ENCODE results near the gene SEMA5A. TPM values are rescaled to one million over a fixed set of nuclear protein-coding genes. Genes with fewer than 3 reads are reported as not detected.

The SEMA5A gene
- total RNA-seq, 6 experiments from 2014 or later, result 3.1 to 12.6 (median 5.7) TPM

GRCh38 chr5:9157020-9157419 is 388.9 kb downstream of the SEMA5A start:
- Histone ChIP-seq H3K27me3 (no peaks in the 10 kb centered on the region), H3K4me3 (no peak overlapping the region), H3K36me3 (peaks cover 0 to 2% (median 0%) of the 10 kb centered on the region in 4 donors), H3K4me1 (no peaks in the 10 kb centered on the region), H3K27ac (no peak overlapping the region), H3K9me3 (no peaks in the 10 kb centered on the region)
- intact Hi-C loops (cut with DNase I), result no loop called here
- ATAC-seq (no peak), DNase-seq (no peak)
- TF ChIP-seq CTCF (IDR thresholded peaks at IDR 0.05) (no peak), POLR2A (IDR thresholded peaks at IDR 0.05) (no peak)
- WGBS (ENCODE audit: insufficient coverage, low coverage, low lambda C conversion rate, missing lambda C conversion rate), result 76% methylated on average over 3 of the region's 5 CpGs

GRCh38 chr5:9156282-9156681 is 389.6 kb downstream of the SEMA5A start:
- Histone ChIP-seq H3K36me3 (peaks cover 0 to 2% (median 0%) of the 10 kb centered on the region in 4 donors), H3K27ac (no peak overlapping the region), H3K9me3 (no peaks in the 10 kb centered on the region), H3K4me3 (no peak overlapping the region), H3K4me1 (no peaks in the 10 kb centered on the region), H3K27me3 (no peaks in the 10 kb centered on the region)
- 83% methylated on average over 2 of the region's 2 CpGs for WGBS (ENCODE audit: insufficient coverage, low coverage, low lambda C conversion rate, missing lambda C conversion rate)
- intact Hi-C loops (cut with DNase I), result no loop called here
- ATAC-seq (peak in 3 of 4 donors; percentile 54 to 59 (median 58)), DNase-seq (no peak)
- peak in 3 of 4 donors; percentile 10 to 22 (median 20) for TF ChIP-seq CTCF (IDR thresholded peaks at IDR 0.05)
- no peak for TF ChIP-seq POLR2A (IDR thresholded peaks at IDR 0.05)

- ATAC-seq, result no peak
- WGBS (ENCODE audit: insufficient coverage, low coverage, low lambda C conversion rate, missing lambda C conversion rate), result 47% methylated on average over 3 of the region's 6 CpGs
- no peak for TF ChIP-seq POLR2A (IDR thresholded peaks at IDR 0.05)
- TF ChIP-seq CTCF (IDR thresholded peaks at IDR 0.05), result no peak
- H3K27ac ChIP-seq, result no peak overlapping the region
- intact Hi-C loops (cut with DNase I), result no loop called here
- H3K27me3 ChIP-seq, result no peaks in the 10 kb centered on the region
- no peak for DNase-seq
- H3K9me3 ChIP-seq, result no peaks in the 10 kb centered on the region
- no peak overlapping the region for H3K4me3 ChIP-seq
- no peaks in the 10 kb centered on the region for H3K4me1 ChIP-seq
- H3K36me3 ChIP-seq, result peaks cover 0 to 2% (median 0%) of the 10 kb centered on the region in 4 donors
Observed at GRCh38 chr5:9151684-9152427, 394.0 kb downstream of the SEMA5A start.

- TF ChIP-seq CTCF (IDR thresholded peaks at IDR 0.05), result no peak
- TF ChIP-seq POLR2A (IDR thresholded peaks at IDR 0.05), result no peak
- no peaks in the 10 kb centered on the region for H3K27me3 ChIP-seq
- ATAC-seq, result no peak
- H3K36me3 ChIP-seq, result peaks cover 0 to 2% (median 0%) of the 10 kb centered on the region in 4 donors
- no peaks in the 10 kb centered on the region for H3K4me1 ChIP-seq
- intact Hi-C loops (cut with DNase I), result no loop called here
- H3K27ac ChIP-seq, result no peak overlapping the region
- no peak for DNase-seq
- no peak overlapping the region for H3K4me3 ChIP-seq
- no peaks in the 10 kb centered on the region for H3K9me3 ChIP-seq
- 50% methylated on average over 1 of the region's 1 CpG for WGBS (ENCODE audit: insufficient coverage, low coverage, low lambda C conversion rate, missing lambda C conversion rate)
Observed at GRCh38 chr5:9149988-9150387, 395.9 kb downstream of the SEMA5A start.
